HG03565 (cell line): Measurements from ENCODE around the gene ALX4.

Experiments used
- ATAC-seq: cut with Tn5 transposase; IDR thresholded peaks from one replicate; pipeline ENCODE4 v1.9.1; 2021; ENCODE audit warnings: mild to moderate bottlenecking, moderate library complexity; ENCODE audit not compliant: unreplicated experiment

Gene ALX4

DNA sequence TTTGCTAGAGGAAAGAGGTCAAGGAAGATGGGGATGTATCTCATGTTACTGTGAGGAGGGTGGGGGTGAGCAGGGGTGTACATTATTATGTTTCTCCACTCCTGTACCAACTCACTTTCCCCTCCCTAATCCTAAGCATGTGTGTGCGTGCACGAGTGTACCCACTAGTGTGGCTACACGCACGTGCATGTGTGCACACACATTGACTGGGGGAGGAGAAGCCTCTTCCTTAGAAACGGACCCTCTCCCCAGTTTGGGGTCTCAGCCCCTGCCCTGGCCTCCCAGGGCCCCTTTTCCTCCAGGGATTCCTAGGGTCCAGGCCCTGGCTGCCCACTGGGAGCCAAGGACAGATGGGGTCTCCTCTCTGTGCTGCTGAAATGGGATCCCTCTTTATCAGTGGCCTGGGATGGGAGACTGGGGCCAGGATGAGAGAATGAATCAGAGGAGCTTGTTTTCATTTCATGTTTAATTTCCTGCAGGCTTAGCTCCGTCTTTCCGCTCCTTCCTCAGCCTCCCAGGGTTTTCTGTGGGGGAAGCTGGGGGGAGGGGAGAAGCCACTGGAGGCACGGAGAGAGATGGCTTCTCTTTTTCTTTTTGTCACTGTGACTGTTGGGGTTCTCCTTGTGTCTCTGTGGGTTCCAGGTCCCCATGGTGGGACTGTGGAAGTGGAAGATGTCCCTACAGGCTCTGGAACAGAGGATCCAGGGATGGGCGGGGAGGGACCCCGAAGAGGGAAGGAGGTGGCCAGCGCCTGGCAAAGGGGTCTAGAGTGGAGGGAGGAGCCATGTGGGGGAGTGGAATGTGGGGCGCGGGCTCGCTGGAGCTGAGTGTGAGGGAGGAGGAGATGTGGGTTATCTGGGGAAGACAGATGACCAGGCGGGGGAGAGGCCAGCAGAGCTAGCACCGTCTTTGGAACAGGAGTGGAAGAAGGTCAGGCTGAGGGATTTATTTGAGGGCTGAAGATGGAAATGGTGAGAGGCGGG is 40.3 kb downstream of the ALX4 start:
- no peak for ATAC-seq

DNA sequence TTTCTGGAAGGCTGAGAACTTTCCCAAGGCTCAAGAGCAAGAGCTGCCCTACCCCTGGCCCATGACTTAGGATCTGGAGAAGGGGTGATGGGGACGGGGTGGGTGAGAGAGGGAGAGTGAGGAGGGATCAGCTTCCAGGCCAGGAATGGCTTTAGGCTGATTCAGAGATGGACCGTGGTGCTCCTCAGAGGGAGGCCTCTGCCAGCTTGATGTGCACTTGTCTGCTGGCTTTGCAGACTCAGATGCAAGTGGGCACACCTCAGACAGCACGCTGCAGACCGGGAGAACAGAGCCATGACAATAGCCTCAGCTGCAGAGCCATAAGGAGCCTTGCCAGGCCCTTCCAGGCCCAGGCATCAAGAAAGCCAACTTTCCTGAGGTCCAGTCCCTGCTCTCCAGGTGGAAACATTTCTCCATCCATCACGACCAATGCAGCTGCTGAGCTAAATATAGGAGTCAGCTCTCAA is 41.3 kb downstream of the ALX4 start:
- ATAC-seq = no peak

DNA sequence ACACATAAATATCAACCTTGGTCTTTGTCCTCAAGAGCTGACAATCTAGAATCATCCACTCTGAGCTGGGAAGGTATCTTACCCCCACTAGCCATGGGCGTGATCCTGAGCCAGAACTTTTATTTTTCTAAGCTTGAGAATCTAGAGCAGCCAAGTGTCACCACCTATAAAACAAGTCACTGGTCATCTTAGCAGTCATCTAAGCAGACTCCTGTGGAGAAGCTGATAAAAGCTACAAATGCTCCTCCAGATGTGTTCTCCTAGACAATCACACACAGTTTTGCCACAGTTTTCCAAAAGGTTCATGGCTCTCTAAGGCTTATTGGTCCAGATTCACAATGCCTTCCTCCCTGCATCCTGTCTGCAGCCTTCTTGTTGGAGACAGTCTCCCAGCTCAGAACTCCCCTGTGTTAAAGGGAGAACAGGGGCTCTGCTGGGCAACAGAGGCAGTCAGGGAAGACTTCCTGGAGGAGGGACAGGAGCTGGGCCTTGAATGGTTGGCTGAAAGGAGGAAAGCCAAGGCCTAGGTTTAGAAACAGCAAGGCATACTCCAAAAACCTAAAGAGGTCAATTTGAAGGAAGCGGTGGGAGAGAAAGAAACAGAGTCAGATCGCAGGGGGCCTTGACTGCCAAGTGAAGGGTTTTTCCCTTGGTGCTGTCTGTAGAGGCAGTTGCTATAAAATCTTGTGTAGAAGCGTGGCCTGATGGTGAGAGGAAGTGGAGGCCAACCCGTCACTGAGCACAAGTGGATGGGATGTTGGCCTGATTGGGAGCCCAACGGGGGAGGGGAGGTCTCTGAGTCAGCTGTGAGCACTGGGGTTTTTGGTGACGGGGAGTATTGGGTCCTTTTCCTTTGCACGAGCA is 42.0 kb downstream of the ALX4 start:
- ATAC-seq = no peak

DNA sequence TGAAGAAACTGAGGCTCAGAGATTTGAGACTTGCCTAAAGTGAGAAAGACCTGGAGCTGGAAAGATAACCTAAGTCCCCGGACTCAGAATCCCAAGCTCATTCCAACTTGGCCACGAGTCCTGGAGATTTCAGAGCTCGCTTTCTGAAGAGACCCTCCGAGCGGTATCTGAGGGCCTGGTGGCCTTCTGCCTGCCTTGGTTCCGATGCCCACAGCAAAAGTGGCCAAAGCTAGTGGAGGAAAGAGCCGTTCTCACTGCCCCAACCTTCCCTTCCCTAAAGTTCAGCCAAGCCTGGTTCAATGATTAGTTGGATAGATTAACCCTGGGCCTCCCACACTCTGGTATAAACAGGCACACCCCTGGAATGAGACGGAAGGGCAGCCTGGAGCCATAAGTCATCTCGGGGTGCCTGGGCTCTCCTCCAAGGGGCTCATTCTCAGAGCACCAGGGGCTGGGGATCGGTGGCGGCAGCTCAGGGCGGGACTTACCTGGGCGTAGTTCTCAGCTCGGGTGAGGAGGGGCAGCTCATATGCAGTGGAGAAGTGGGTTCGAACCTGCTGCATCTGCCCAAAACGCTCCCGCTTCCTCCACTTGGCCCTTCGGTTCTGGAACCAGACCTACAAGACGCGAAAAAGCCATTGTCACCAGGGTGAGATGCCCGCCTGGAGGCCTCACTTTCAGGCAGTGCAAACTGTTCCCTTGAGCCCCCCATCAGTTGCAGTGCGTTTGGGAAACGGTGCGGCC is 42.8 kb downstream of the ALX4 start:
- ATAC-seq = no peak

DNA sequence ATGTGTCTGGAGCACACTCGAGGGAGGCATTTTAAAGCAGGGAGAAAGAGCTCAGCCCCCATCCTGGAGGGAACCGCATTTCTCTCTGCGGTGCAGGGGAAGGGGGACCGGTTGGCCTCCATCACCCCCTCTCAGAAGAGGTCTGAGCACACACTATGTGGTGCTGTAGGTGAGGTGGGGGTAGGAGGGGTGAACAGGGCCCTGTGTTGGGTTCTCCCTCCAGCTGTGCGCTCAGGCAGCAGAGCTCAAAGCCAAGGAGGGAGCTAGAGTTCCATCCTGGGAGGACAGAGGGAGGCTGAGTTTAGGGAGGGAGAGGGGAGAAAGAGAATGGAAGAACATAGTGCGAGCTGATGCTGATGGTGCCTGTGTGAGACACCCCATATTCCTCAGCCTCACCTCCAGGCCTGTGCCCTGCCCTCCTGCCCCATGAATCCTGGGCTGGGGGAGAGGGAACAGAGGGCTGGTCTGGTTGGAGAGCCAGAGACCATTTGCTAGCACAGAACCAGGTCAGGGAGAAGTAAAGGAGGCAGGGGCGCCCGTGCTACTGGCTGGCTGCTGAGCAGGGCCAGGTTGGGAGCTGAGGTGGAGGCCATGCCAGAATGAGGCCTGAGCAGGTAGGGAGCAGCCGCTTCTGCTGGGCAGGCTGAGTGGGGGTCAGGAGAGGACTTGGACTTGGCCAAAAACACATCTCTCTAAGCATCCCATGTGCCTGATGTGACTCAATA is 43.7 kb downstream of the ALX4 start:
- ATAC-seq = no peak

DNA sequence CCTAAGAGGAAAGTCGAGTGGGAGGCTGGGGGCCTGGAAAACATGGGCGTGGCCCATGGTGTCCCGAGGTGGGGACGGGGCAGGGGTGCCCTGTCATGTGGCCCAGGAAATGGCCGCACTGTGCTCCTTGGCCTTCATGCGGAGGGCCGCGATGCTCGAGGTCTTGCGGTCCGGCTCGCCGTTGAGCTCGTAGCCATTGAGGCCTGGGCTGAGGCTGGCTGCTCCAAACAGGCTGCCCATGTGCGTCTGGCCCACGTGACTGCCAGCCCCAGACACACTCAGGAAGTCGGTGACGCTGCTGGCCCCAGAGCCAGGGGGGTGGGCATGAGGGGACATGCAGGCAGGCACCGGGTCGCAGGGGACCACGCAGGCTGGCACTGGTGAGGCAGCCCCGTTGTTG is 45.2 kb downstream of the ALX4 start:
- no peak for ATAC-seq

DNA sequence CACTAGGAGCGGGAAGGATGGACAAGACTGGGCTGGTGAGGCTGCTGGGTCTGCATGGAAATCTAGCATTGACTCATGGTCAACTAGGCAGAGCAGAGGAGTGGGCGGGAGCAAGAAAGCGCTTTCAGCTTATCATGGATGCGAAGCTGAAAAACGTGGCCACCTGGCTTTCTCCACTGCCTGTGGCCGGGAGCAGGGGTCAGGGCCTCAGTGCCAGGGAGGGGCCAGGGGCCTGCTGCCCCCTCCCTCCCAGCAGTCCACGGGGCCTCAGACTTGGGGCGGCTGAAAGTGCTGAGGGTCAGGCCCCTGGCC is 45.5 kb downstream of the ALX4 start:
- no peak for ATAC-seq

DNA sequence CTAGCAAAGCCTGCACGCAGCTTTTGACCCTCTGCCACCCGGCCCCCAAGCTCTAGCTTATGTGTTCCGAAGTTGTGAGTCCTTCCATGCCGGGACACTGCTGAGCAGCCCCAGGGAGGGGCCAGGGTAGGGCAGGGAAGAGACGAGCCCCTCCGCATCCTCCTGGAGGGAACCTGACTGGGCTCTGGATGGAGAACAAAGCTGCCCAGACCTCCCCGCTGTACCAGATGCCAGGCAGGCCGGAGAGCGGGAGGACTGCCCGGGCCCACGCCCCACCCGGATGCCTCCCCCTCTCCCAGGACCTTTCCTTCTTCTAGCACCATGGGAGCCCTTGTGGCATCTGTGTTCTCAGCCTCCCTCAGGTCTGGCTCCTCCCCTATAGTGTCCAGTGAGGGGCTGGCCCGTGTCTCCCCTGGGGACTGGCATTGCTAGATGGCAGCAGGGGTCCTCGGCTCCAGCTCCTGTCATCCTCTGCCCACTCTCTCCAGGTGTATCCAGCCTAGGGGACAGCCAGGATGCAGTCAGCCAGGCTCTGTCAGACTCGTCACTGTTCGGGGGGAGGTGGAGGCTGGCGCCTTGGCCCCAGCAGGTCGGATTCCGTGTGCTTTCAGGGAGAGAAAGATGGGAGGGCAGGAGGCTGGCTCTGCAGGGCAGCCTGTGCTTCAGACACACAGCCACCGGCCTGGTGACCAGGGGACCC is 46.1 kb downstream of the ALX4 start:
- ATAC-seq = no peak

DNA sequence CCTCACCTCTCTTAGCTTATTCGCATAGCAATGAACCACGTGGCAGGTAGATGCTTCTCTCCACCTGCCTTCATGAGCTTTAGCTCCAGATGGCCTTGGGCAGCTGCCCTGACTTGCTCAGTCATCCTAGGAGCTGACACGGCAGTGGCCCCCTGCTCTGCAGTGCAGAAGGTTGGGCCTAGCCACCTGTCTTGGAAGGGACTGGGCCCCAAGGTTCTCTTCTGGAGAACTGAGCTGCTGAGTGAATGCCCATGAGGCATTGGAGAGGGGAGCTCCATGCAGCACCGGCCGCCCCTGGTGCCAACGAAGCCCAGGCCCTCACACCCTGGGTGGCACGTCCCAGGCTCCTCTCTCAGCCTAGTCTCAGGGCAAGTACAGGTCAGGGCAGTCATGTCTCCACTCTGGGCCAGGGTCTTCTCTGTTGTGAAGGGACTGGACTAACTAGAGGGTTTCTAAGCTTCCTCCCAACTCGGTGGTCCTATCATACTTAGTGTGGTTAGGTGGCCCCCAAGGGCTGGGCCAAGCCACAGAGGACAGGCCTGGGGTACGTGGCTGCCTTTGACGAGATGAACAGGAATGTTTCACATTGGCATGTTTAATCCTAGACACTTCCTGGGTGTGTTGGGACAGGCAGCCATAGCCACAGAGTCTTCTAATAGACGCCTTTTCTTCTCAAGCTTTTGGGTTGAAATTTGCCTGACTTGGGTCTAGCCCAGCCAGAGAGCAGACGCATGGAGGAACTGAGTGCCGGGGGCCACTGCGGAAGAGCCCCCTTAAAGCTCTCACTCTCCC is 47.9 kb downstream of the ALX4 start:
- ATAC-seq = no peak

DNA sequence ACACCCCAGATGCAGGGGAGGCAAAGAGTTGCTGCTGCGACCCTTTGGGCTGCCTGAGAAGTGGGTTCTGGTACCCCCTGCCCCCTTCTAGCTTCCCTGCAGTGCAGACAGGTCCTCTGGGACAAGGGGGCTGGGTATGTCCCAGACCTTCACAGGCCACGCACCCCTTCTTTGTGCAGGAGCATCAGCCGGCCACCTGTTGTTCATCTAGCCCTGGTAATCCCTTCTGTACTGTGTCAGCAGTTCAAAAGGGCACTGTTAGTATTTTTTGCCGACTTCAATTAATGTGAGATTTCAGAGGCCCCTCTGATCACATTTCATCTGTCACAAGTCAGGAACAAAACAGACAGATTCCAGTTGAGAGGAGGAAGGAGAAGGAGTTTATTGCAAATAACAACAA is 49.9 kb downstream of the ALX4 start:
- no peak for ATAC-seq

DNA sequence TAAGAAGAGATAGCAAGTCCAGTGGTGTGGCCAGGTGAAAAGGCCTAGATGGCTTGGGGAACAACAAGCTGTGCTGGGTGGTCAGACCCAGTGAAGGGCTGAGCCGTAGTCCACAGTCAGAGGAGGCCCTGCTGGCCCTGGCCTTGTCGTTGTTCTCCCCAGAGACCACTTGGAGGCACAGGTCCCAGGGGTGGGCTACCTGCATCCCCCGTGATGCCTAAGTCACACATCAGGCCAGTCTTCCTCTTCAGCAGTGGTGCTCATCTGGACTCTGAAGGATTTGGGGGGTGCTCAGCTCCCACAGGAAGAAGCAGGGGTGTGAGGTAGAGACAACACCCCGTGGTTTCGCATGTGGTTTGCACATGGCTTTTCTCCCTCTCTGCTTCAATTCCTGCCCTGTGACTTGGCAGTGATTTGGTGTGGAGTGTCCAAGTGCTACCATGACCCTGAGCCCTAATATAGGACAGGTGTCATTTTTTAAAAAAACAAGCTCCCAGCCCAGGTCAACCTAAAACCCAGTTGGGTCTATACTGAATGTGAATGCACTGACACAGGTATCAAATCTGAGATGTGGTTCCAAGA is 51.0 kb downstream of the ALX4 start:
- ATAC-seq = no peak

DNA sequence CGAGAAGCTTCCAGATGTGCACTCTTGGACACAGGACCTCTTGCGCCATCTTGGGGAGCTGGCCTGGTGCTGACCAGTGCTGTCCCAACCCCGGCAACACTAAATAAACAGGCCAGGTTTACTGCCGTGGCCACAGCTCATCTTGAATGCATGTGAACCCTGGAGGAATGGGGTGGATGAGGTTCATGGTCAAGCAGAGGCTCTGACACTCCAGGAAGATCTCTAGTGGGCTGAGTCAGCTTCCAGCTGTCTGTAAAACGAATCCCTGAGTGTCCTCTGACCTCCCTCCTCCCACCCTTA is 51.8 kb downstream of the ALX4 start:
- no peak for ATAC-seq

DNA sequence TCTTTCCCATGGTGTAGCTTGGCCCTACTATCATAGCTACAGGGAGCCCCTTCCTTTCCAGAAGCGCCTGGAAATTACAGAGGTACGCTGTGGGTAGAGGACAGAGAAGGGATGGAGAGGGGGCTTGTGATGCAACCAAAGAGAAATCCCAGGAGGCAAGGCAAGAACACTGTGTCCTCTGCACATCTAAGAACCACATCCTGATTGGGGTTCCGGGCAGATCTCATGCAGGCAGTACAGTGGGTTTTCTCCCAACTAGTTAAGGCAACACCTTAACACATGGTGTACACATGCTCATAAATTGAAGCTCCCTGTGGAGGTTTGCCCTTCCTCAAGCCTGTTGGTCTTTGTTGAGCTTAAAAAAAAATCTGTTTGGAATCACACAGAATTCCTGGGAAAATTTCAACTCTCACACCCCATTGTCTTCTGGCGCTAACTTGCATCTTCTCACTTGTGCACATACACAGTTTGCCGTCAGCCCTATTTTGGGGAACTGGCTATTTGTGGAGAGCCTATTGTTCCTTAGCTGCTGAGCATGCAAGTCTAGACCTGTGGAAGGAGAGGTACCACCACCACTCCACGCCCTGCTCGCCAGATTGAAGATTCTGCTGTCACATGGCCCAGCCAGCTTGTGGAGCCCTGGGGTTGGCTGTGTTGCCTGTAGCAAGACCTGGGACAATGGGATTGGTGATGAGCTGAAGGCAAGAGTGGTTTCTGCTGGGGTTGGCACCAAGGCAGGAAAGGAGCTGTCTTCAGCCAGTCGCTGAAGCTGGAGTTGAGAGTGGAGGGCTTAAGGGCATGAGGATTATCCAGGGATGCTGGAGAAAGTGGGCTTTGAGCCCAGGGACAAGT is 52.4 kb downstream of the ALX4 start:
- ATAC-seq = no peak

DNA sequence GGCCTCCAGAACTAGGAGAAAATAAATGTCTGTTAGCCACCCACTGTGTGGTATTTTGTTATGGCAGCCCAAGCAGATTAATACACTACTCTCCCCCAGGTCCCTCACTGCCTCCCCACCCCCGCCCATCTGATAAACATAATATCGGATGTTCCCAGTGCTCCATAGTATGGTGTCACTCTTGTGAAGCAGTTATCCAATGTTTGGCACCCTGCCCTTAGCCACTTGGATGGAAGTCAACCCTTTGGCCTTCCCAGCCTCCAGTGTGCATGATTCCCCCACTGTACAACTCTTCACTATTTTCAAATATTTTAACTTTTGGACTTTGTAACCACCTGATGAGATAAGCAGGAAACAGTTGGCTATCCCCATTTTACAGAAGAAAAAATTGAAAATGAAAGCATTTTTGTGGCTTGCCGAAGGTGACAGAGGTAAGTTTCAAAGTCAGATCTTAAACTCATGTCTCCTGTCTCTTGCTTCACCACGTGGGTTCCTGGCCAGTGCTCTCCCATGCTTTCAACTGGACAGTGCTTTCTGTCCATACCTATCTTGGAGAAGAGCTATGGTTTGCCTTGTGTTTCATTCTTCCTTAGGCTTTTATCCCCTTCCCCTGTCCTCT is 53.2 kb downstream of the ALX4 start:
- no peak for ATAC-seq

DNA sequence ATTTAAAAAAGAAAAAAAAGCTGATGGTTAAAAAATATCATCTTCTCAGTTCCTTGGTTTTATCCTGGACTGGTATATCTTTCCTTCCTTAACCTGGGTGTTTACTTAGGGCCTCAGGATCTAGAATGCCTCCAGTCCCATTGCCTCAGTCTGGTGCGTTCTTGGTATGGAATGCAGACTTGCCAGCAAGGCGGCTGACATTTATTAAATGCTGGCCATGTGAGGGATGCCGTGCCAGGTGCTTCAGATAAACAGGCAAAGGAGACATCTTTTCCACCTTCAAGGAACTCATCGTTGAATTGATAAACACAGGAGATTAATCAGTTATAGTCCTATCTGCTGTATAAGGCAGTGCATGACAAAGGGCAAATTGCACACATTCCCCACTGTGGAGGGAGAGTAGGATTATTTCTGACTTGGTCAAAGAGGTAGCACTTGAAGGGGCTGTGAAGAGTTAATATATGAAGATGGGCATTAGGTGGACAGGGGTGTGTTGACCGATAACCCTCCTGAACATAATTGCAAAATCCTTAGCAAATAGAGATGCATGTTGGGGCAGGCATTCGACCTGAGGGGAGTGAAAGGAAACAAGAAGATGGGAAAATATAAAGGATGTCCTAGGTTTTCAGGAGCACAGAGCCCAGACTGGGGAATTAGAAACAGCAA is 54.4 kb downstream of the ALX4 start:
- ATAC-seq = no peak

DNA sequence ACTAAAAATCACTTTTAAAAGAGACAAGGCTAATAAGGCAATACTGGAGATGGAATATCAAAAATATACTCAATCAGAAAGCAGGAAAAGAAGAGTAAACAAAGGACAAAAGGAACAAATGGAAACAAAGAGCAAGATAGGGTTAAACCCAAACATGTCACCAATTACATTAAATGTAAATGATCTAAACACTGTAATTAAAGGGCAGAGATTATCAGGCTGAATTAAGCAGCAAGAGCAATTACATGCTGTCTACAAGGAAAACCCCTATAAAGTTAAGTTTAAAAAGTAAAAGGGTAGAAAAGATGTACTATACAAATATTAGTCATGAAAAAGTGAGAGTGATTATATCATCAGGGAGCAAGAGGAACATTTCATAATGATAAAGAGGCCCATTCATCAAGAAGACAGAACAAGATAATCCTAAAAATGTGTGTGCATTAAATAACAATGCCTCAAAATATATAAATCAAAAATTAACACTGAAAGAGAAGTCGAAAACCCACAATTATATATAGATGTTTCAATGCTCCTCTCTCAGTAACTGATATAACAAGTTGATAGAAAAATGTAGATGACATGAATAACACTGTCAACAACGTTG is 56.8 kb downstream of the ALX4 start:
- ATAC-seq = no peak

DNA sequence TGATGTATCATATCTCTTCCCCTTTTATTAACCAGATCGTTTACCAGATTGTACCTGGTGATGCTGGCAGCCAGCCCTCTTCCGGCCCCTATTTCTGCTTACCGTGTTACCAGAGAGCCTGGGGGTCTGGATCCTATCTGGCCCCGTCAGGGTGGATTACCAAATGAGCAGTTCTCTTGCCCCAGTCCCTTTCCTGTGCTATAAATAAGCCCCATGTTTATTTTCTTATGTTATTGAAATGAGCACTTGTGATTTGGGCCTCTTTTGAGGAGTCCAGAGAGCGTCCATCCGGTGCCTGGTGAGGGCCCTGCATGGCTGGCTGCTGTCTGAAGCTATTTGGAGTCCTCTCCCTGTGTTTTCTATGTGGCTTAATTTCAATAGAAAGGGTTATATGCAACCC is 59.5 kb downstream of the ALX4 start:
- ATAC-seq = no peak
